HG03457 (cell line): ENCODE data around the gene METRN.
"Not testable (repeated sequence)": the region's sequence is repeated elsewhere in the genome, so short reads cannot be mapped to it uniquely, and the experiment has no call there.

Experiments
- ATAC-seq: cut with Tn5 transposase; IDR thresholded peaks from one replicate; pipeline ENCODE4 v1.9.1; 2021; ENCODE audit warnings: moderate number of reproducible peaks; ENCODE audit not compliant: unreplicated experiment

METRN gene

DNA sequence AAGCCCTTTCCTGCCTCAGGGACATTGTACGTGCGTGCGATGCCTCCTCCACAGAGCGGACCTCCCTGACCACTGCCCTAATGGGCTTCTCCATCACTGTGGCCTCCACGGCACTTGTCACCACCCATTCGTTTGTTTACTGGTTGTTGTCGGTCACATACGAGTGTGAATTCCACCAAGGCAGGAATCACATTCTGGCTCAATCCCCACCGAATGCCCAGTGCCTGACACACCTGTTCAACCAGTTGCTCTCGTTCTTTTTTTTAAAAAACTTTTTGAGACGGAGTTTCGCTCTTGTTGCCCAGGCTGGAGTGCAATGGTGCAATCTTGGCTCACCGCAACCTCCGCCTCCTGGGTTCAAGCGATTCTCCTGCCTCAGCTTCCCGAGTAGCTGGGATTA, 23.7 kb upstream of the METRN start:
- ATAC-seq = not testable (repeated sequence)

DNA sequence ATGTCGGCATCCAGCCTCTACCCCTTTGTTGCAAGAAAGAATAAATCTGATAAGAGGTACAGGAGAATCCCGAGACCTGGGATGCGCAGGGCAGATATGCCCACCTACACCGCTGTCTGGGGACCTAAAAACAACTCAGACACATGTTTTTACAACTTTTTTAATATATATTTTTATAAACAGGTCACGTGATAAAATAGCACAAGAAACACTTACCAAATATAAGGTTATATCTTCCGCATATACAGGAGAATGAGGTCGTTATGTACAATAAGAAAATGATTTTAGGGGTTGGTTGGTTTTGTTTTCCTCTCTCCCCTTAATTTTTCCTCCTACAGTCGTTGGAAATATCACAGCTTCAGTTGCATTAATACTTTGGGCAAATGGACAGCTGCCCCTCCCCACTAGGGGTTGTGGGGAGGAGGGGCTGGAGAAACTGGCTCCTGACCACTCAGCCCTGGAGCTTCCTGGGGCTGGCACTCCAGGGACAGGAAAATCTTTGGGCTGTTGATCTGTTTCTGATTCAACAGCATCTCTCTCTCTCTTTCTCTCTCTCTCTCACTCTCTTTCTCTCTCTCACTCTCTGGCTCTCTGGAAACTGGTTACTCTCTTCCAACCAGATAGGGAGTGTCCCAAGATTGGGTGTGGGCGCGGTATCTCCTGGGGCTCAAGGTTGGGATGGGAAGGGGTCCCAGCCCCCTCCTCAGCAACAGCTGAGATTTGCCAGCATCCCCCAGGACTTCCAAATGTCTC, 22.4 kb upstream of the METRN start:
- ATAC-seq = no peak

DNA sequence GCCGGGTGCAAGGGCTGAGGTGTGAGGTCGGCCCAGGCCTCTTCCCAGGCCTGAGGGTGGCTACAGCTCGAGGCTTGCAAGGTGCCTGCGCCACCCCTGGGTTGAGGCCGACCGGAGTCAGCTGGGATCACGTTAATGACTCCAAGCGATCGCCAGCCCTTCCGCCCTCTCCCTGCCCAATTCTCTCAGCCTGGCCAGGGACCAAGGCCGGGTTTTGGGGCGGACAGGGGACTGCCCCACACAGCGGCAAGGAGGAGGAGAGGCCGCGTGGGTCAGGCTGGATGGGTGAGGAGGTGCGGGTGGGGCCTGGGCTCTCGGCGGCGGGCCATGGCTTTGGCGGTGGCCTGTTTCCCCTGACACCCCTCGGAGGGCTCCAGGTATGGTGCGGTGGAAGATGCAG, 21.6 kb upstream of the METRN start:
- ATAC-seq = no peak

DNA sequence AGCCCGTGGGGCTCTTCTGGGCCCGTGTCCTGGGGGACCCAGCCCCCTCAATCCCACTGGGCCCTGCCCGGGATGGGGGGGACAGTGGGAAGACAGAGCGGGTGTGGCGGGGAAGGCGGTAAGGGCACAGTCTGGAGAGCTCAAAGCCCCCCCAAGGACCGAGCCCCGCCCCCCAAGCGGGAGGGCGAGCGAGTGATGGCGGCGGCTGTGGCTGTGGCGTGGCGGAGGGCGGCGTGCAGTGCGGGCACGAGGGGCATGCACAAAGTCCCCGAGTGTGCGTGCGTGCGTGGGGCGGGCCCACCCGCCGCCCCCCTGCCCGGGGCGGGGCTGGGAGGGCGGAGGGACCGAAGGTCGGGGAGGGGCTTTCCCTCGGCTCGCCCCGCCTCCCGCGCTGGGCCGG, 21.2 kb upstream of the METRN start:
- ATAC-seq = no peak

DNA sequence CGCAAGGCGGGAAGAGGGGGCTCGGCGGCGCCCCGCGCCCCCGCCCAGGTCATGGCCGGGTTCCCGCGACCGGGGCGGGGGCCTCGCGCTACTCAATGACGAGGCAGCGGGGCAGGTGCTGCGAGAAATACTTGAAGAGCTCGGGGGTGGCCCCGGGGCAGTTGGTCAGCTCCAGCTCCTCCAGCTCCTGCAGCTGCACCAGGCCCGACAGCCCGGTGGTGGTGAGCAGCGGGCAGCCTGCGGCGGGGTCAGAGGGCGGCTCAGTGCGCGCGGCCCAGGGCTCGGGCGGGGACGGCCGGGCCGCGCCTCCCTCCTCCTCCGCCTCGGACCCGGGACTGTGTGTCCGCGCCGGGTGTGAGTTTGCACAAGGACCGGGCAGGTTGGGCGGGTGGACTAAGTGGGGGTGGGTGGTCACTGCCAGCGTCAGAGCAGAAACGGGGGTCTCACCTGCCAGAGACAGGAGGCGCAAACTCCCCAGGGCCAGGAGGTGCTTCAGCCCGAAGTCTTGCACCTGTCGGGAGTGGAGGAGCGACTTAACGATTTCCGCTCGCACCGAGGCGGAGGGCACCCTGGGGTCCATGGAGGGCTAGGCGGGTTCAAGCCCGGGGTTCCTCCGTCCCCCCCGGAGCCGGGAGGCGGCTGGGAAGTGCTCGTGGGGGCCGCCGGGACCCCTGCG, 20.6 kb upstream of the METRN start:
- ATAC-seq = no peak

DNA sequence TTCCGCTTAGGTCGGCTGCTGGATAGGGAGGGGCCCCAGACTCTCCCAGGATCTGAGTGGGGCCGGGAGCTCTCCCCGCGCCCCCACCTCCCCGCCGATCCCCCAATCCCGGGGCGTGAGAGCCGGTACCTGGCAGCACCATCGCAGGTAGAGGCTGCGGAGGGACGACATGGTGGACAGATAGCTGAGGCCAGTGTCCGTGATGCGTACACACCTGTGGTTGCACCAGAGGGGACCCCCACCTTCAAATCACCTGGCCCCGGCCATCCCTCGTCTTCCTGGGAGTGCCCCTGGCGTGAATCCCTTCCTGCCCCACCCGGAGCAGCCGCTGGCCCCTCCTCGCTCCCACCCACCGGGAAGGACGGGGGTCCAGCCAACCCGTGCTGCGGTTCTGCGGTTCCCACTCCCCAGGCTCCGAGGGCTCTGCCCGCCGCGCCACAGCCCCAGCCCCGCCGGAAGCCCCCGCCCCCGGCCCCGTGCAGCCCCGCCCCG, 20.0 kb upstream of the METRN start:
- ATAC-seq = no peak

DNA sequence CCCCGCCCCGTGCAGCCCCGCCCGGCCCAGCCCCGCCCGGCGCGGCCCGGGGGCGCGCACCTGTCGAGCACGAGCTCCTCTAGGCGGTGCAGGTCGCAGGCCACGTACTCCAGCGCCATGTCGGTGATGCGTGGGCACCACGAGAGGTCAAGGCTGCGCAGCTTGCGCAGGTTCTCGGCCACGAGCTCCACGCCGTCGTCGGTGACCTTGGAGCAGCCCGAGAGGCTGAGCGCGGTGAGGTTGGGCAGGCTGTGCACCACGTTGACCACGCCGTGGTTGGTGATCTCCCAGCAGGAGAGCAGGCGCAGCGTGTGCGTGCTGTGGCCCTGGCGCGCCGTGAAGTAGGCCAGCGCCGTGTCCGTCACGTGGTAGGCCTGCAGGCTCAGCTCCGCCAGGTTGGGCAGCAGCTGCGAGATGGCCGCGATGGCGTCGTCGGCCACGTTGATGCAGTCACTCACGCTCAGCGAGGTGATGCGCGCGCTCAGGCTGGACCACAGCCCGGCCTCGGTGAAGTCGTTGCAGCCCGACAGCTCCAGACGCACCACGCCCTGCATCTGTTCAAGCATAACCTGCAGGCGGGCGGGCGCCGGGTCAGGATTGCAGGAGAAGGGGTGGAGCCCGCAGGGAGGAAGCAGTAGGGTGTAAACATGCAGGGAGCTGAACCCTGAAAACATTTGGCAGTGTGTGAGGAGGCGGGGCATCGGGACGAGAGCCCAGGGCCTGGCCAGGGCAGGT, 19.4 kb upstream of the METRN start:
- ATAC-seq = no peak

DNA sequence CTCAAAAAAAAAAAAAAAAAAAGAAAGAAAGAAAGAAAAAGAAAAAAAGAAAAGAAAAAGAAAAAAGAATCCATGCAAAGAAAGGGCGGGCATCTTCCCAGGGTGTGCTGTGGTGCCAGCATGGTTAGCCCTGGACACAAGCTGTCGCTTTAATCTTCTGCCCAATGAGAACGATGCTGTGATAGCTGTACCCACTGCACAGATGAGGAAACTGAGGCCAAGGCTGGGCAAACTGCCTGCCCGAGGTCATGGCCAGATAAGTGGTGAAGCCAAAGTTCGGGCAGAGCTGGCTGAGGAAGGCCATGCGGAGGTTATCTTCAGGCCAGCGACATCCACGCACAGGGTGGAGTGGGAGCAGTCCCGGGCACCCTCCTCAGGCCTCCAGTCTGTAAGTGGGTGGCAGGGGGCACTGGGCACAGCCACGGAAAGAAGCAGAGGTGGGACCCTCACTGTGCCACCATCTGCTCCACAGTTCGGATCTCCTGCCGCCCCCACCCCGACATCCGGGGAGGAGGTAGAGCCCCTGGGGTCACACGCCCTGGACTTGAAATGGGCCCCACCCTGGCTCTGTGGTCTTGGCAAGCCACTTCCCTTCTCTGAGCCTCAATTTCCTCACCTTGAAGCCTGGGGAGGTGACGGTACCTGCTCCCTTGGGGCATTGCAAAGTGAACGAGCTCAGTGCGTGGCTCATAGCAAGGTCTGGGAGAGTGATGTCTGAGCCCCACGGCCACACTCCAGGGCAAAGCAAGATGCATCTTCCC, 15.8 kb upstream of the METRN start:
- ATAC-seq = no peak

DNA sequence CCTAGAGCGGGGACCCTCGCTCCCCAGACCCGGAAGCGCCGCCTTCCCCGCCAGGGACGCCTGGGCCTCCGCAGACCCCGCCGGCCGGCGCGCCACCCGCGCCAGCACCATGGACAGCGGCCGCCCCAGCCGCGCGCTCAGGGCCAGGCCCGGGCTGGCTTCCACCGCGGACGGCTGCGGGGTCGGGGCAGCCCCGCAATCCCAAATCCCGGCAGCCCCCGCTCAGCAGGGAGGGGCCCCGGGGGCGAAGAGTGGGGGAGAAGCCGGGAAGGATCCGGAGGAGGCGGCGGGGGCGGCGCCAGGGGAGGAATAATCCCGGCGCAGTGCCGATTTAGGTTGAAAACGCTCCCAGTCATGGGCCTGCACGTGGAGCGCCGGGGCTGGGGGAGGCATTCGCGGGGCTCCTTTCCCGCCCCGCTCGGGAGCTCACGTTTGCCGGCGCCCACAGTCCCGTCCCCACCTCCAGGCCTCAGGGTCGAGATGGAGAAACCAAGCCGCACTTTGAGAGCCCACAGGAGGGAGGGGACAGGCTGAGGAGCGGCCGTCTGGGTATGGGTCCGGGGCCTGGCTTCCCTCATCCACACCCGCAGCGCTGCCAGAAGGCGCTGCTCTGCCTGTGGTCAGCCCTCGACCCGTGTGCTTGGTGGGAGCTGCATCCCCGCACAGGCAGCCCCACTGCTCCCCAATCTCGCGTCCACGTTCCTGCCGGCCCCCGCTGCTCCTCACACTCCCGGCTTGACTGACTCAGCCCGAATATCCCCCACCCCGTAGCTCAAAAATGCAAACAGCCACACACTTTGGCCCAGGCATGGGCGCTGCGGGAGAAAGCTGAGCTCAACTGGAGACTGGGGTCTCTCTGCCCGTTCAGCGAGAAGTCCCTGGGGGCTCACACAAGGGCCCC, 14.0 kb upstream of the METRN start:
- ATAC-seq = no peak

DNA sequence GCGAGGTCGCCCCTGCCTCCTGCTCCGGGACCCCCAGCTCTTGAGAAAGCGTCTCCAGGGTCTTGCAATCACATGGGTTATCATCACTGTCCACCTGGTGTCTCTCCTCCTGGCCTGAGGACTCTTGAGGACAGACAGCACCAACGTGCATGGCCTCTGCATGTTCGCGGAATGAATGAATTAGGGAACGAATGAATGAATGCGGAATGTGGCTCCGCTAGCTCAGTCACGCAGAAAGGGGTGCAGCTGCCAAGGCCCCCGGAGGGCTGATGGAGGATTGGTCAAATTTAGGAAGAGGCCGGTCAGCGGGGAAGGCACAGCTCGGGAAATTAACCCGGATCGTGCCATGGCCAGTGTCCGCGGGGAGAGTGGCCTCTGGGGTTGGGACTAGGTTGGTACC, 12.6 kb upstream of the METRN start:
- no peak for ATAC-seq

DNA sequence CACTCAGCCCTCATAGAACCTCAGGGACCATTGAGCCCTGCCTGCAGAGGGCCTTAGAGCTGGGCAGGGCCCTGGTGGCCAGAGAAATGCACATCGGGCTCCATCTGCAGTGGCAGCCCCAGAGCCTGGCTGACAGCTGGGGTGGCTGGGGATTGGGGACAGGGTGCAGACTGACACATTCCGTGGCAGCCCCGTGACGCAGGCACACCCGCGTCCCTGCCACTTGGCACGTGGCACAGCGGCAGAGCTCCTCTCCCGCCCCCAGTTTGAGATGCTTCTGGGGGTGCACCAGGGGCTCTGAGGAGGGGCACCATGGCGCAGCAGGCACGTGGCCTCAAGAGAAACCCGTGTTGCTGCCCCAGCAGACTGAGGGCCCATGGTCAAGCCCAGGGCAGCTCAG, 11.5 kb upstream of the METRN start:
- ATAC-seq = no peak

DNA sequence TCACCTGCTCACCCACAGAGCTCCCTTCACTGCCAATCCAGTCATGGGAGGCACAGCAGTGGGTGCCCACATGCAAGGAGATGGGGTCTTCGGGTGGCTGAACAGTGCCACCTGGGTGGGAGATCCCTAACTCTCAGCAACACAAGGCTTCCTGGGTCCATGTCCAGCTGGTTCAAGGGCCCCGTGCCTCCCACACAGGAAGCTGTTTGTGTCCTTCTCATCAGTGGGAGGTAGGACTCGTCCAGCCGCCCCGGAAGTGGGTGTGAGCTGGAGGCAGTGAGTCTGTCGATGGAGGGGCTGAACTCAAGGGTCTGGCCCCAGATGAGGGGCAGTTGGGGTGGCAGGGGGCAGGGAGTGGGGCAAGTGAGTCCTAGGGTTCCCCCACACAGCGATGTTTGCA, 10.9 kb upstream of the METRN start:
- no peak for ATAC-seq

DNA sequence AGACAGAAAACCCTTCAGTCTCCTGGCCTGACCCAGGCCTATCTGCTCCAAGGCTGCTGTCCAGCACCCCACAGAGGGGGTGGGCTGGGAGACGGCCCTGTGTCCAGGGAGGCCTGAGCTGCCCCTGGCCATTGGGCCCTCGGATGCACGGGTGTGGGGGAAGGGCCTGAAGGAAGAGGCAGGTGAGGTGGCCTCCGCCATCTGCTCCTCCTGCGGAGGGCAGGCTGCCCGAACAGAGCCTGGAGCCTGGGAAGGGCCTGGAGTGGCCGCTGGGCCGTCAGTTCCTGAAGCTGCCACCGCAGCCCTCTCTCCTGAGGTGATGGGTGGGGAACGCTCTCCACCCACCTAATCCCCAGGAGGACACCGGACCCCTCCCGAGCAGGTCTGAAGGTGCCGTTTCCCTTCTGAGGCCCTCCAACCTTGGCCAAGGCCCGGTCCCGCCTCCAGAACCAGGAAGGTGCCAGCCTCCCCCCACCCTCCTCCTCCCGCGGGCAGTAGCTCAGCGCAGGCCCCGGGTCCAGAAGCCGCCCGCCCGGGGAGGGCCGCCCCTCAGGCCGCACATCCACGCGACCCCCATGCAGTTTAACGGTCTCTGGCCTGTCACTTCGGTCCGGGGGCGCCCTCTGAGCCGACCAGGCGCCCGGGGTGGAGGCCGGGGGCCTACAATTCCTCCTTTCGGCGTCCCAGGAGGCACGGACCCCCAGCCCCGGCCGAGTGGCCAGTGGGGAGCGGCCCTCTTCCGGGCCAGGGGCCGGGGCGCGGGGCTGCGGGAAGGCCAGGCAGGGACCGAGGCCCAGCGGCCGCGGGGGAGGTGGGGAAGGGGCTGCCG, 10.2 kb upstream of the METRN start:
- ATAC-seq = no peak

DNA sequence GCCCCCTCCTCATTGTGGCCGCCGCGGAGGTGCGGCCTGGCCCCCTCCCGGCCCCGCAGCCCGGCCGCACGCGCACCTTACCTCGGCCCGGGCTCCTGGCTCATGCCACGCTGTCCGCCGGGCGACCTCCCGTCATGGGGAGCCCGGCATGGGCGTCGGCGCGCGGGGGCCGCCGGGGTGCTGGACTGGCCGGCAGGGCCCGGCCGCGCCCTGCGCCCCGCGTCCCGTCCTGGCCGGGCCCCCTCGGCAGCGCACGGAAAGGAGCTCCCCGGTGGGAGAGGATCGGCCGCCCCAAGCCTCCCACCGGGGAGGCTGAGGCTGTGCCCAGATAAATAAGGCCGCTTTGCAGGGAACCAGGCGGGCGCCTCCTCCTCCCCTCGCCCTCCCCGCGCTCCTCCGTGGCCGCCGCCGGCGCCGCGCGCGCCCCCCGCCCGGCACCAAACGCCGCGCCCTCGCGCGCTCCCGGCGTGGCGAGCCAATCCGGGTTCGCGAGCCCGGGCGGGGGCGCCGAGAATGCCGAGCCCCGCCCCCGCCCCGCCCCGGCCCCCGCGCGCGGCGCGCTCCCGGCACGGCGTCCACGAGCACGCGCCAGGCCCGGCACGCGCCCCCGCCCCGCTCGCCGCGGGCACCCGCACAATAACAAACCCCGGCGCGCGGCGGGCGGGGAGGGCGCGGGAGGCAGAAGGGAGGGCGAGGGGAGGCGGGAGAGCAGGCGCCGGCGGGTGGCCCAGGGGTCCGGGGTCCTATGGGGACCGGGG, 9.3 kb upstream of the METRN start, which contains the start of gene FBXL16:
TSS of gene FBXL16 (minus strand) at position 371 of the 758 bp plus-strand sequence. CDS start 8,396 bp downstream, outside the sequence.
- ATAC-seq = no peak

DNA sequence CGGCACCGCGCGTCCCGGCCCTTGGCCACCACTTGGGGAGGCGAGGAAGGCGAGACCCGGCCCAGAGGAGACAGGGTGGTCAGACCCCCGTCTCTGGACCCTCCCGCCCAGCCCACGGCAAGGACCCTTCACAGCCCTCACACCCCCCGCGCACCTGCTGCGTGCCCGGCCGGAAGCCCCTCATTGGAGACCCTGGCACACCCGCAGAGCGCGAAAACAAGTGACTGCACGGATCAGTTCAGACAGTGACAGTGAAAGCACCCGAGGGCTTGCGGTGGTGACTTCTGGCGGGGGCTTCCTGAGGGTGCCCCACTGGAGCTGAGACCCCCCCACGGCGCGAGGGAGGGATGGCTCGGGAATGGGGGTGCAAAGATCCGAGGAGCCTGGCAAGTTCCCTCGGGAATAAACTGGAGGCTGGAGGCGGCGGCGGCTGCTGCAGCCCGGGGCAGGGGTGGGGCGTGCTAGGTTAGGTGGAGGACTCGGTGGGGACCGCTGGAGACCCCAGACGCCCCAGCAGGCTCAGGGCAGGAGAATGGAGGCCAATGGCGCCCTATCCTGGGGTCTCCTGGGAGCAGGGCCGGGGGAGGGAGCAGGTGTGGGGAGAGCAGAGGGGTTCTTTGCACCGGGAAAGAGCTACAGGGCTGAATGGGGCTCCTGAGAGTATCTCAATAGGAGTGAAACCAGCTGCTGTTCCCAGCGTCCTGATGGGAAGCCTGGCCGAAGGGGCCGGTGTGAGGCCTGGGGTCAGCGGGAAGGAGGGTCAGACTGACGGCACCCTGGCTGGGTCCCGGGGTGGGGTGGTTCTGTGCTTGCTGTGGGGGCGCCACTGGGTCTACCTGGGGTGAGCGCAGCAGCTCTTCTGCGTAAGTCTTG, 8.5 kb upstream of the METRN start:
- no peak for ATAC-seq

DNA sequence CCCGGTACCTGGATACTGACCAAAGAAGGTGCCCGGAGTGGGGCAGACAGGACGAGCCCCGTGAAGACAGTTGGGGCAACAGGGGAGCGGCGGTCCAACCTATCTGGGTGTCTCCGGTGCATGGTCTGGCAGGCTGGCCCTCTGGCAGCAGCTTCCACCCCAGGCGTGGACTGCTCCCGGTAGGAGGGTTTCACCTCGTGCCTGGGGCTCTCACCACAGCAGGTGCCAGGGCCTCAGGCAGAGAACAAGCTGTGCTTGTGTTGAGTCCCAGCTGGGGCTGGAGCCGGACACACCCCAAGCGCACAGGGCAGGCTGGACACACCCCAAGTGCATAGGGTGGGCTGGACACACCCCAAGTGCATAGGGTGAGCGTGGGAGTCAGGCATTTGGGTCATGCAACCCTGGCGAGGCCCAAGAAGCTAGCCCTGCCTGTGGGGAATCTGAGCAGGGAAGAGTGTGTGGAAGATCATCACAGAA, 7.8 kb upstream of the METRN start:
- no peak for ATAC-seq

DNA sequence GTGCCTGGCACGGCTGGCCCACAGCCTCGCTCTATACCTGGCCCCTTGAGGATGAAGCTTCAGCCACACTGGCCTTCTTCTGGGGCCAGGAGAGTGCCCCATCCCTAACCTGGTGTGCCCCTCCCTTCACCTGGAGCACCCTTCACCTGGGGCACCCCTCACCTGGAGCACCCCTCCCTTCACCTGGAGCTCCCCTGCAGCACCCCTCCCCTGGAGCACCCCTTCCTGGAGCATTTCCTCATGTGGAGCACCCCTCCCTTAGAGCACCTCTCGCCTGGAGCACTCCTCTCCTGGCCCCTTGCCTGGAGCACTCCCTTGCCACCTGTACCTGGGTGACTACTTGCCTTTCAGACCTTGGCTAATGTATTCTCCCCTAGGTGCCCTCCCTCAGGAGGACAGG, 6.9 kb upstream of the METRN start:
- no peak for ATAC-seq
